Prostate gland (tissue), 2 donors: ENCODE results near the gene OSMR.

Experiments used
- POLR2A ChIP-seq: fragments of 450-650 bp; IDR thresholded peaks from one replicate; pipeline ENCODE4 v1.6.1; 2016; ENCODE audit warnings: antibody characterized with exemption, mild to moderate bottlenecking
- TF ChIP-seq, protein P1 (sequence below), 4 experiments: fragments of 200-600 bp in 2 of 4; fragments of 450-650 bp in 2 of 4; sonication (generic) in 2 of 4; IDR thresholded peaks; 1 replicate in 3 of 4; 2 replicates in 1 of 4; pipeline ENCODE4 v1.5.1; 2016 to 2019; ENCODE audit warnings: antibody characterized with exemption in 4 of 4, mild to moderate bottlenecking in 2 of 4, moderate library complexity in 2 of 4

DNA sequence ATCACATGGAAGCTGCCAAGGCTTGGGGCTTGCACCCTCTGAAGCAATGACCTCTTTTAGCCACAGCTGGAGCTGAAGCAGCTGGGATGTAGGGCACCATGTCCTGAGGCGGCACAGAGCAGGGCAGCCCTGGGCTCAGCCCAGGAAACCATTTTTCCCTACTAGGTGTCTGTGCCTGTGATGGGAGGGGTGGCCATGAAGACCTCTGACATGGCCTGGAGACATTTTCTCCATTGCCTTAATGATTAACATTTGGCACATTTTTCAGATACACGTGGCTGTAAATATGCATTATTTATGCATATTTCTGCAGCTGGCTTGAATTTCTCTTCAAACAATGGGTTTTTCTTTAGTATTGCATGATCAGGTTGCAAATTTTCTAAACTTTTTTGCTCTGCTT, 81.7 kb downstream of the OSMR start:
- TF ChIP-seq, protein P1, sequence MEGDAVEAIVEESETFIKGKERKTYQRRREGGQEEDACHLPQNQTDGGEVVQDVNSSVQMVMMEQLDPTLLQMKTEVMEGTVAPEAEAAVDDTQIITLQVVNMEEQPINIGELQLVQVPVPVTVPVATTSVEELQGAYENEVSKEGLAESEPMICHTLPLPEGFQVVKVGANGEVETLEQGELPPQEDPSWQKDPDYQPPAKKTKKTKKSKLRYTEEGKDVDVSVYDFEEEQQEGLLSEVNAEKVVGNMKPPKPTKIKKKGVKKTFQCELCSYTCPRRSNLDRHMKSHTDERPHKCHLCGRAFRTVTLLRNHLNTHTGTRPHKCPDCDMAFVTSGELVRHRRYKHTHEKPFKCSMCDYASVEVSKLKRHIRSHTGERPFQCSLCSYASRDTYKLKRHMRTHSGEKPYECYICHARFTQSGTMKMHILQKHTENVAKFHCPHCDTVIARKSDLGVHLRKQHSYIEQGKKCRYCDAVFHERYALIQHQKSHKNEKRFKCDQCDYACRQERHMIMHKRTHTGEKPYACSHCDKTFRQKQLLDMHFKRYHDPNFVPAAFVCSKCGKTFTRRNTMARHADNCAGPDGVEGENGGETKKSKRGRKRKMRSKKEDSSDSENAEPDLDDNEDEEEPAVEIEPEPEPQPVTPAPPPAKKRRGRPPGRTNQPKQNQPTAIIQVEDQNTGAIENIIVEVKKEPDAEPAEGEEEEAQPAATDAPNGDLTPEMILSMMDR (IDR thresholded peaks at IDR 0.05) = no peak
- TF ChIP-seq POLR2A = no peak
